ENCODE data around the gene PMIS2. TPM values are rescaled to one million over a fixed set of nuclear protein-coding genes. Genes with fewer than 3 reads are reported as not detected.
A peak's percentile ranks its signal among the peaks of the same experiment; 100 is the strongest.

PMIS2 gene
- total and polyA plus RNA-seq, 2 of the 8 experiments (the other 6 are each of a cell fraction or from before 2014, with no cell fraction given) = not detected

- WGBS, 2 experiments (ENCODE audit: extremely low coverage in 1 of 2, insufficient coverage in 1 of 2, insufficient read length in 1 of 2, insufficient replicate concordance in 2 of 2, low coverage in 1 of 2, low lambda C conversion rate in 2 of 2, missing lambda C conversion rate in 1 of 2) = 95% methylated on average over 1 of the region's 1 CpG; no CpG with 5 or more reads in 1 of the 2 experiments
- Histone ChIP-seq H2BK5ac (ENCODE audit: low read depth, low read length) (no peak overlapping the region), H4K20me1 (replicated peaks in 1 of 2; ENCODE audit: control insufficient read depth in 1 of 2, insufficient read depth in 2 of 2, low read length in 2 of 2) (peaks cover 0 to 2% of the 10 kb centered on the region in 2 experiments), H3K4me3 (ENCODE audit: extremely low read depth in 1 of 4, insufficient read depth in 2 of 4, low read depth in 3 of 4, low read length in 4 of 4) (peak overlapping the region in 1 of 4 experiments; percentile 84; a peak in 4 of 8 replicates), H2AK5ac (ENCODE audit: low read depth, low read length) (no peak overlapping the region), H3K4ac (replicated peaks; ENCODE audit: insufficient read length, low read depth, low read length) (no peak overlapping the region), H3K9ac (replicated peaks in 1 of 4; ENCODE audit: extremely low read depth in 1 of 4, low read depth in 3 of 4, low read length in 3 of 4) (no peak overlapping the region), H3K23me2 (ENCODE audit: low read depth, low read length) (peaks cover 8% of the 10 kb centered on the region; the same call in 1 of the 2 replicates), H2BK15ac (ENCODE audit: low read length) (no peak overlapping the region), H3K27ac (ENCODE audit: low read depth, low read length) (no peak overlapping the region), H3K4me1 (replicated peaks in 1 of 4; ENCODE audit: control insufficient read depth in 3 of 4, insufficient read depth in 4 of 4, low read length in 3 of 4) (peaks cover 0 to 4% (median 2%) of the 10 kb centered on the region in 4 experiments; a peak in 4 of 7 replicates), H2BK20ac (ENCODE audit: low read length) (no peak overlapping the region), H4K5ac (ENCODE audit: insufficient read length, low read depth, low read length) (no peak overlapping the region), H3K18ac (ENCODE audit: extremely low read depth, low read length) (no peak overlapping the region), H2BK12ac (ENCODE audit: low read depth, low read length) (no peak overlapping the region), H3K9me3 (ENCODE audit: insufficient read depth in 2 of 2, low read depth in 1 of 2, low read length in 1 of 2) (no peaks in the 10 kb centered on the region), H3K36me3 (ENCODE audit: control insufficient read depth in 2 of 4, insufficient read depth in 4 of 4, low read length in 3 of 4) (peaks cover 0 to 9% (median 4%) of the 10 kb centered on the region in 4 experiments; a peak in 3 of 8 replicates), H3K79me2 (ENCODE audit: control insufficient read depth in 1 of 2, insufficient read depth in 2 of 2, low read length in 2 of 2) (no peaks in the 10 kb centered on the region), H4K8ac (ENCODE audit: extremely low read depth, insufficient read depth, low read length) (no peak overlapping the region), H3K79me1 (ENCODE audit: low read depth, low read length) (no peaks in the 10 kb centered on the region), H3K4me2 (ENCODE audit: insufficient read depth in 1 of 2, low read depth in 2 of 2, low read length in 2 of 2) (peak overlapping the region in 1 of 2 experiments; percentile 96; a peak in 1 of 4 replicates), H4K91ac (replicated peaks; ENCODE audit: insufficient read length, low read length) (no peak overlapping the region), H3K14ac (ENCODE audit: insufficient read length) (no peak overlapping the region), H2BK120ac (replicated peaks; ENCODE audit: low read depth, low read length) (no peak overlapping the region), H3K23ac (ENCODE audit: insufficient read length) (no peak overlapping the region), H3K56ac (replicated peaks; ENCODE audit: insufficient read length, low read depth, low read length) (no peak overlapping the region), H2AFZ (ENCODE audit: low read length) (no peak overlapping the region), H3K27me3 (replicated peaks in 1 of 4; ENCODE audit: control insufficient read depth in 3 of 4, extremely low read depth in 1 of 4, insufficient read depth in 3 of 4, low read length in 3 of 4) (peaks cover 0 to 3% (median 0%) of the 10 kb centered on the region in 4 experiments; a peak in 1 of 7 replicates)
- ChIA-PET CTCF (ENCODE audit: partially characterized antibody) (interaction anchor here (1.0 to 7.1 kb wide), 6 partner anchors 9 to 65 kb away, joined by 4 to 38 read pairs (median 12); no protein-coding TSS in a partner anchor), POLR2A (ENCODE audit: partially characterized antibody) (interaction anchor here (1.1 to 2.5 kb wide), 11 partner anchors 8 to 118 kb away, joined by 3 to 13 read pairs (median 5); no protein-coding TSS in a partner anchor)
- DNase-seq (ENCODE audit: low read depth in 1 of 2, low spot score in 2 of 2) = no peak
- FAIRE-seq = no peak
- TF ChIP-seq CBX5 (IDR thresholded peaks at IDR 0.05; ENCODE audit: low read depth, low read length) (no peak), GTF2F1 (IDR thresholded peaks at IDR 0.05; ENCODE audit: borderline replicate concordance, low read depth, low read length) (no peak), TAF7 (optimal IDR thresholded peaks at IDR 0.05; ENCODE audit: borderline replicate concordance, low read depth, low read length) (no peak), ASH2L (IDR thresholded peaks at IDR 0.05; ENCODE audit: low read length) (no peak), KDM4A (IDR thresholded peaks at IDR 0.05; ENCODE audit: low read depth, low read length, severe bottlenecking) (no peak), NANOG (IDR thresholded peaks at IDR 0.05; ENCODE audit: insufficient read depth, low read depth, low read length, poor library complexity, severe bottlenecking) (no peak)
Observed at GRCh38 chr19:35613574-35613973, 27.6 kb downstream of the PMIS2 start.
